Measurements from ENCODE around the gene MFSD1.

MFSD1 gene

DNA sequence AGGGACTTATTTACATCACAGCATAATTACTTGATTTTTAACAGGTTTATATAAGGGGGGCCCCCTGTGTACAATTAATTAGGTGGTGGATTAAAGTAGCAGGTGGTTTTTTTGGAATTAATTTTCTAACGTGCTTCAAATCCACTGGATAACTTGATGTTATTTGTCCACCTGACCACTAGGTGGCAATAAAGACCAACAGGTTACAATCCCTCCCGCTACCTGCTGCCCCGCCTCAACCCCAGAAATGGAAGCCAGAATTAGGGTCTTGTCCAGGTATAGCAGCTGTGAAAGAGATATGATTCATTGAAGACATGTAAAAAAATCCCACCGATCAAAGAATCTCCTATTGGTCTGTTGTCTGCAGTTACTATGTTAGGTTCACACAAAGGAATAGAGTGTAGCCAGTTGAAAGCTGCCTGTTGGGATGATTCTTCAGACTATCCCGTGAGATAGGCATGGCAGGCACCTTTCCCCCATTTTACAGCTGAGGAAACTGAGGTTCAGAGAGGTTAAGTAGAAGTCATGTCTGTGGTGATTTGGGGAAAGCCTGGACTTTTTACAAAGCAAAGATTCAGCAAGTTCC, 44.0 kb downstream of the MFSD1 start:
- H3K4me3 ChIP-seq (ENCODE audit: low read depth, low read length) = no peak overlapping the region
- H3K9me3 ChIP-seq (ENCODE audit: severe bottlenecking) = no peaks in the 10 kb centered on the region
- DNase-seq = peak; percentile 33
- no peaks in the 10 kb centered on the region for H3K36me3 ChIP-seq
- TF ChIP-seq CTCF (IDR thresholded peaks at IDR 0.05; ENCODE audit: low read depth, low read length) = peak; percentile 48
- peaks cover 8% of the 10 kb centered on the region for H3K27me3 ChIP-seq (ENCODE audit: insufficient read depth, low read depth, severe bottlenecking)
- no peak overlapping the region for H3K27ac ChIP-seq

GRCh38 chr3:158846803-158847451, 45.1 kb downstream of the MFSD1 start:
- no peak for DNase-seq
- Histone ChIP-seq H3K9me3 (ENCODE audit: severe bottlenecking) (no peaks in the 10 kb centered on the region), H3K27ac (no peak overlapping the region), H3K27me3 (ENCODE audit: insufficient read depth, low read depth, severe bottlenecking) (peaks cover 14% of the 10 kb centered on the region), H3K36me3 (no peaks in the 10 kb centered on the region), H3K4me3 (ENCODE audit: low read depth, low read length) (no peak overlapping the region)
- no peak for TF ChIP-seq CTCF (IDR thresholded peaks at IDR 0.05; ENCODE audit: low read depth, low read length)

GRCh38 chr3:158847452-158847821, 45.6 kb downstream of the MFSD1 start:
- peaks cover 18% of the 10 kb centered on the region for H3K27me3 ChIP-seq (ENCODE audit: insufficient read depth, low read depth, severe bottlenecking)
- no peaks in the 10 kb centered on the region for H3K36me3 ChIP-seq
- H3K27ac ChIP-seq = no peak overlapping the region
- H3K4me3 ChIP-seq (ENCODE audit: low read depth, low read length) = no peak overlapping the region
- TF ChIP-seq CTCF (IDR thresholded peaks at IDR 0.05; ENCODE audit: low read depth, low read length) = no peak
- no peak for DNase-seq
- no peaks in the 10 kb centered on the region for H3K9me3 ChIP-seq (ENCODE audit: severe bottlenecking)

DNA sequence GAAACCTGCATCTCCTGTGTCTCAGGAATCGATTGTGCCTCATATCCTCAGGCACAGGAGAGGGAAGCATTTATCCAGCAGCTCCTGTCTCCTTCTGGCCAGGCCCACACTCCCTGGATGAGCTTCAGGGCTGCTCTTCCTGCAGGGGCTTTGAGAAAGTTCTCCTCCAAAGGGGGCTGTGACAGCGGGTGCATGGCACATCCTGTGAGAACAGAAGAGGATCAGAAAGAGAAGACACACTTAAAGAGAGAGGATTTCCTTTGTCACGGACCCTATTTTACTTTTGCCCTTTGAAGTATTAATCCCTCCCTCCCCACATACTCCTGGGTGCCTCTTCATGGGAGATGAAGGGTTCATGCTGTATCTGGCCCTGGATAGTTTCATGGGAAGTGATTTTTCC, 46.0 kb downstream of the MFSD1 start:
- Histone ChIP-seq H3K27me3 (ENCODE audit: insufficient read depth, low read depth, severe bottlenecking) (peaks cover 21% of the 10 kb centered on the region), H3K36me3 (no peaks in the 10 kb centered on the region), H3K9me3 (ENCODE audit: severe bottlenecking) (no peaks in the 10 kb centered on the region), H3K4me3 (ENCODE audit: low read depth, low read length) (no peak overlapping the region), H3K27ac (no peak overlapping the region)
- no peak for TF ChIP-seq CTCF (IDR thresholded peaks at IDR 0.05; ENCODE audit: low read depth, low read length)
- DNase-seq = no peak

DNA sequence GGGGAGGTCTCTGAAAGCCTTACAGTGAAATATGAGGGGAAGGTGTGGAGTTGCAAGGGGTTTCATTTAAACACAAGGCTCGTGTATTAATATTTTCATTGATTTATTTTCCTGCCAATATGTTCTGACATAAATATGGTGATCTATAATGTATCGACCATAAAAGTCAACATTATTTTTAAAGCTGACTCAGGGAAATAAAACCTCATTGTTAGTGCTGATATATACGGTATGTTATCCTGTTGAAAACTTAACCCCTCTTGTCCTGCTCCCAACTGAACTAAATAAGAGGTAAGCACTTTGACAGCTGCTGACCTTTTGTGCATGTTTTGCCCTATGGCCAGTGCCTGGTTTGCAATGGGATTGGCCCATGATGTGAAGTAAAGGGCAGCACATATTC, 47.9 kb downstream of the MFSD1 start:
- no peak overlapping the region for H3K27ac ChIP-seq
- TF ChIP-seq CTCF (IDR thresholded peaks at IDR 0.05; ENCODE audit: low read depth, low read length) = no peak
- no peak overlapping the region for H3K4me3 ChIP-seq (ENCODE audit: low read depth, low read length)
- H3K9me3 ChIP-seq (ENCODE audit: severe bottlenecking) = no peaks in the 10 kb centered on the region
- H3K36me3 ChIP-seq = no peaks in the 10 kb centered on the region
- DNase-seq = no peak
- H3K27me3 ChIP-seq (ENCODE audit: insufficient read depth, low read depth, severe bottlenecking) = peaks cover 23% of the 10 kb centered on the region

DNA sequence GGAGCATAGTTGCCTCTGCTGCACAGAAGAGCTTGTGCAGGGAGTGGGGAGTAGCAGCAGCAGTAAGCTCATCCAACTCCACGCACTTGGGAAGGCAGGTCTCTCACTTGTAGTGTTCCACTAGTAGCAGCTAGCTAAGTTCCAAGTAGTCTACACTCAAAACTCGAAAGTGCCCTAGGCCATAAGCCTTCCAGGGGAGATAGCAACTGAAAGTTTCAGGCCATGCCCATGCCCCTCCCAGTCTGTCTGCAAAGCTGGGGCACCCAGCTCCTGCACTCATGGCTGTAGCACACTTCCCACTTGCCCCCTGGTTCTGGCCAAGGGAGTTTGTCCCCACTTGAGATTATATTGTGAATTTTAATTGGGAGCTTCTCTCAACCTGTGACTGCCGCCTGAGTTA, 57.5 kb downstream of the MFSD1 start:
- Histone ChIP-seq H3K27ac (no peak overlapping the region), H3K9me3 (ENCODE audit: severe bottlenecking) (peaks cover 5% of the 10 kb centered on the region)

More for the DNA sequence above, 57.5 kb downstream of the MFSD1 start:
- no peak for DNase-seq
- H3K27me3 ChIP-seq (ENCODE audit: insufficient read depth, low read depth, severe bottlenecking) = peaks cover 16% of the 10 kb centered on the region
- TF ChIP-seq CTCF (IDR thresholded peaks at IDR 0.05; ENCODE audit: low read depth, low read length) = no peak
- H3K4me3 ChIP-seq (ENCODE audit: low read depth, low read length) = no peak overlapping the region
- H3K36me3 ChIP-seq = no peaks in the 10 kb centered on the region

Data from WERI-Rb-1 (cell line).